Measurements from ENCODE around the gene GREM2.

The GREM2 gene

GRCh38 chr1:240559781-240560180 lies 52.2 kb downstream of the GREM2 start:
- DNase-seq (ENCODE audit: low spot score): no peak

- no peak for DNase-seq (ENCODE audit: low spot score)
These were observed 56.4 kb downstream of the GREM2 start for GRCh38 chr1:240555524-240555923.

GRCh38 chr1:240553351-240553750 lies 58.6 kb downstream of the GREM2 start:
- DNase-seq (ENCODE audit: low spot score): no peak

GRCh38 chr1:240539769-240540414 lies 72.1 kb downstream of the GREM2 start:
- DNase-seq (ENCODE audit: low spot score): peak; percentile 44

GRCh38 chr1:240538776-240539430 lies 73.1 kb downstream of the GREM2 start:
- no peak for DNase-seq (ENCODE audit: low spot score)

- DNase-seq (ENCODE audit: low spot score): no peak
These were observed 78.7 kb downstream of the GREM2 start for GRCh38 chr1:240533154-240533780.

GRCh38 chr1:240528591-240528990 lies 83.4 kb downstream of the GREM2 start:
- peak; percentile 4 for DNase-seq (ENCODE audit: low spot score)

GRCh38 chr1:240527086-240527485 lies 84.9 kb downstream of the GREM2 start:
- no peak for DNase-seq (ENCODE audit: low spot score)

GRCh38 chr1:240526312-240526711 lies 85.6 kb downstream of the GREM2 start:
- no peak for DNase-seq (ENCODE audit: low spot score)

- DNase-seq (ENCODE audit: low spot score): no peak
These were observed 87.4 kb downstream of the GREM2 start for GRCh38 chr1:240524356-240525069.

- no peak for DNase-seq (ENCODE audit: low spot score)
These were observed 89.7 kb downstream of the GREM2 start for GRCh38 chr1:240522122-240522822.

GRCh38 chr1:240517891-240518290 lies 94.1 kb downstream of the GREM2 start:
- no peak for DNase-seq (ENCODE audit: low spot score)

- no peak for DNase-seq (ENCODE audit: low spot score)
These were observed 95.9 kb downstream of the GREM2 start for GRCh38 chr1:240516069-240516468.

- DNase-seq (ENCODE audit: low spot score): no peak
These were observed 96.5 kb downstream of the GREM2 start for GRCh38 chr1:240515505-240515904.

GRCh38 chr1:240511789-240512188 lies 100.2 kb downstream of the GREM2 start:
- no peak for DNase-seq (ENCODE audit: low spot score)

- DNase-seq (ENCODE audit: low spot score): no peak
These were observed 103.0 kb downstream of the GREM2 start for GRCh38 chr1:240508950-240509349.

- DNase-seq (ENCODE audit: low spot score): no peak
These were observed 103.8 kb downstream of the GREM2 start for GRCh38 chr1:240508201-240508600.

- no peak for DNase-seq (ENCODE audit: low spot score)
These were observed 105.8 kb downstream of the GREM2 start for GRCh38 chr1:240506176-240506575.

GRCh38 chr1:240503558-240503957 lies 108.4 kb downstream of the GREM2 start:
- no peak for DNase-seq (ENCODE audit: low spot score)

GRCh38 chr1:240503036-240503435 lies 108.9 kb downstream of the GREM2 start:
- no peak for DNase-seq (ENCODE audit: low spot score)

- DNase-seq (ENCODE audit: low spot score): peak; percentile 19
These were observed 110.8 kb downstream of the GREM2 start for GRCh38 chr1:240501115-240501514.

GRCh38 chr1:240500647-240501046 lies 111.3 kb downstream of the GREM2 start:
- no peak for DNase-seq (ENCODE audit: low spot score)
